GM10266 (cell line): ENCODE results near the gene TIFAB.

Source experiments
- DNase-seq: peaks from one replicate; pipeline ENCODE4 v3.0.0; 2012; ENCODE audit errors: extremely low spot score
- TF ChIP-seq, protein P1 (sequence below): IDR thresholded peaks from 2 replicates; pipeline ENCODE4 v1.5.1; 2012; ENCODE audit warnings: mild to moderate bottlenecking, low read depth; ENCODE audit not compliant: control insufficient read depth, insufficient read depth; ENCODE audit errors: missing control alignments

Gene TIFAB

DNA sequence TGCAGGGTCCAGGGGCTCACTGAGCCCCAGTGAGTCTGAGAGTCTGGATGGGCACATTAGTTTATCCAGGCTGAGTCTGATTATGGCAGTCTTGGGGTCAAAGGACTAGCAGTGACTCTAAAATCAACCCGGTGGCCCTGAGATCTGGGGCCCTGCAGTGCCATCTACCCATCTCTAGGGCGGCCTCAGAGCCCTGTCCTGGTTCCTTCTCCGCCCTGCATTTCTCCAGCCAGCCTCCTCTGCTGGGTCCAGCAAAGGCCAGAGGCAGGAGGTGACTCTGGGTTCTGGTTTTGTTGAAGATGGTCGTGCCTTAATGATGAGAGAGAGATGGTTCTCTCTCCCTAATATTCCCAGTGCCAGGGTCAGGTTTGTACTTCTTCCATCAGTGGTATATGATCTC, 20.0 kb downstream of the TIFAB start:
- DNase-seq, result no peak
- TF ChIP-seq, protein P1, sequence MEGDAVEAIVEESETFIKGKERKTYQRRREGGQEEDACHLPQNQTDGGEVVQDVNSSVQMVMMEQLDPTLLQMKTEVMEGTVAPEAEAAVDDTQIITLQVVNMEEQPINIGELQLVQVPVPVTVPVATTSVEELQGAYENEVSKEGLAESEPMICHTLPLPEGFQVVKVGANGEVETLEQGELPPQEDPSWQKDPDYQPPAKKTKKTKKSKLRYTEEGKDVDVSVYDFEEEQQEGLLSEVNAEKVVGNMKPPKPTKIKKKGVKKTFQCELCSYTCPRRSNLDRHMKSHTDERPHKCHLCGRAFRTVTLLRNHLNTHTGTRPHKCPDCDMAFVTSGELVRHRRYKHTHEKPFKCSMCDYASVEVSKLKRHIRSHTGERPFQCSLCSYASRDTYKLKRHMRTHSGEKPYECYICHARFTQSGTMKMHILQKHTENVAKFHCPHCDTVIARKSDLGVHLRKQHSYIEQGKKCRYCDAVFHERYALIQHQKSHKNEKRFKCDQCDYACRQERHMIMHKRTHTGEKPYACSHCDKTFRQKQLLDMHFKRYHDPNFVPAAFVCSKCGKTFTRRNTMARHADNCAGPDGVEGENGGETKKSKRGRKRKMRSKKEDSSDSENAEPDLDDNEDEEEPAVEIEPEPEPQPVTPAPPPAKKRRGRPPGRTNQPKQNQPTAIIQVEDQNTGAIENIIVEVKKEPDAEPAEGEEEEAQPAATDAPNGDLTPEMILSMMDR, result no peak

DNA sequence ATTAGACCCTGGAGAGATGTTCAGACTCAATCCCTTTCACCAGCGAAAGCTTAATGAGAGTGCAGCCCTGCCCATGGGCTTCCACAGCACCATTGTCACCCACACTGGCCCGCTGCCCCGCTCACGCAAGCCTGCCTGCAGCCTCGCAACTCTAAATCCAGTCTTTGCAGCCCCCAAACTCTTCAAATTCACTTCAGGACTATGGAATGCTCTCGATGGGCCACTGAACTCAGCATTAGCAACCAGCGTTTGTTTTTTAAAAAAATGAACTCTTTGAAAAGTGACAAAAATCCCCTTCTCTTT, 22.1 kb downstream of the TIFAB start:
- TF ChIP-seq, protein P1, result no peak

GRCh38 chr5:135429301-135430134, 22.6 kb downstream of the TIFAB start:
- DNase-seq, result no peak
- TF ChIP-seq, protein P1, result no peak

More for the DNA sequence above, 22.1 kb downstream of the TIFAB start:
- no peak for DNase-seq

- TF ChIP-seq, protein P1, result no peak
- DNase-seq, result no peak
Observed at GRCh38 chr5:135428586-135428985, 23.6 kb downstream of the TIFAB start.

DNA sequence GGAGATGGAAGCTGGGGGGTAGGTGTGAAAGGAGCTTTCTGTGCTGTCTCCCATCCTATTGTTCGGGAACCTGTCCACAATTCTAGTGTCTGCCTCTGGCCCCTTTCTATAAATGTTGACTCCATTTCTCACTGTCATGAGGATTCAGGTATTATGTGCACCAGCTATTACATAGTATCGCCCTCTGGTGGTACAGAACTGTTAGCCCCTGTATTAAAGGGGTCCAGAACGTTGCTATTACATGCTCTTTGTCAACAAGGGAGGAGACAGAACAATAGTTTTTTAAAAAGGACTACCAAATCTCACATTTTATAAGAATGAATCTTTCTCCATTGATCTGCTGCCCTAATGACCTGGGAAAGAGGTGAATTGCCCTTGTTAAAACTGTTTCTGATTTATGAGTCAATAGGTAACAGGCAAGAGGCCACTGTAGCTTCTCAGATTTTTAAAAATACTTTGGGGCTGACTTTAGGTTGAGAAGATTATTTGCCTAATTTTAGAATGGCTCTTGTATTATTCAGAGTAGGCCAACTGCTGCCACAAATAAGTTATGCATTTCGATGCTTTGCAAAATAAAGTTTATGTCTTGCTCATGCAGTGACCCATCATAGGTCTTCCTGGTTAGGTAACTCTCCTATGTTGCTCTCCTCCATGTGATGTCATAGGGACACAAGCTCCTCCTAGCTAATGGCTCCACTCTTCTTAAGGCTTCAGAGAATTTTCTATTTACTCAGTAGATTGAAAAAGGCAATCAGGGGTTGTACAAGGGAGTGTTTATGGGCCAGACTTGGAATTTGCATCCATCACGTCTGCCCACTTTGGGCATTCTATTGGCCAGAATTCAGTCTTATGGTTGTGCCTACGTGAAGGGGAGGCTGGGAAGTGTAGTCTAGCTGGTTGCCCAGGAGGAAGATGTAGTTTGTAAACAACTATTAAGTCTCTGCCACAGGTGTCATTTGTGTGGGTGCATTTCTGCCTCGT, 25.8 kb downstream of the TIFAB start:
- TF ChIP-seq, protein P1, result peak; percentile 80
- peak; percentile 64 for DNase-seq

- DNase-seq, result no peak
- TF ChIP-seq, protein P1, result no peak
Observed at GRCh38 chr5:135425641-135426040, 26.5 kb downstream of the TIFAB start.
